Gastrocnemius medialis (tissue), 4 donors: ENCODE data around the gene CCDC146.
"Not testable (repeated sequence)": the region's sequence is repeated elsewhere in the genome, so short reads cannot be mapped to it uniquely, and the experiment has no call there.

ENCODE experiments used
- POLR2A ChIP-seq, 2 donors: fragments of 450-650 bp; IDR thresholded peaks; one replicate each; pipeline ENCODE4 v1.6.1; 2017; ENCODE audit warnings: antibody characterized with exemption in 2 of 2, mild to moderate bottlenecking in 2 of 2, moderate library complexity in 2 of 2
- TF ChIP-seq, protein P1 (sequence below), 5 experiments: fragments of 450-650 bp in 3 of 5; fragments of 200-600 bp in 2 of 5; sonication (generic) in 2 of 5; IDR thresholded peaks in 4 of 5; conservative IDR thresholded peaks in 1 of 5; 1 replicate in 4 of 5; 2 replicates in 1 of 5; pipeline ENCODE4 v1.5.1; 2016 to 2019; ENCODE audit warnings: antibody characterized with exemption in 5 of 5, mild to moderate bottlenecking in 3 of 5, moderate library complexity in 3 of 5

DNA sequence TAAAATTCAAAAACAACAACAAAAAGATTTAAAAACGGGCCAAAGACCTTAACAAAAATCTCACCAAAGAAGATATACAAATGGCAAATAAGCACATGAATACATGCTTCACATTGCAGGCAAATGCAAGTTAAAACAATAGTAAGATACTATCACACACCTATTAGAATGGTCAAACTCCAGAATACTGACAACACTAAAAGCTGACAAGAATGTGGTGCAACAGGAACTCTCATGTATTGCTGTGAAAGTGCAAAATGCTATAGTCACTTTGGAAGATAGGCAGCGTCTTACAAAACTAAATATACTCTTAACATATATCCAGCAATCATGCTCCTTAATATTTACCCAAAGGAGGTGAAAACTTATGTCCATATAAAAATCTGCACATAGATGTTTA, 16.3 kb downstream of the CCDC146 start:
- TF ChIP-seq, protein P1, sequence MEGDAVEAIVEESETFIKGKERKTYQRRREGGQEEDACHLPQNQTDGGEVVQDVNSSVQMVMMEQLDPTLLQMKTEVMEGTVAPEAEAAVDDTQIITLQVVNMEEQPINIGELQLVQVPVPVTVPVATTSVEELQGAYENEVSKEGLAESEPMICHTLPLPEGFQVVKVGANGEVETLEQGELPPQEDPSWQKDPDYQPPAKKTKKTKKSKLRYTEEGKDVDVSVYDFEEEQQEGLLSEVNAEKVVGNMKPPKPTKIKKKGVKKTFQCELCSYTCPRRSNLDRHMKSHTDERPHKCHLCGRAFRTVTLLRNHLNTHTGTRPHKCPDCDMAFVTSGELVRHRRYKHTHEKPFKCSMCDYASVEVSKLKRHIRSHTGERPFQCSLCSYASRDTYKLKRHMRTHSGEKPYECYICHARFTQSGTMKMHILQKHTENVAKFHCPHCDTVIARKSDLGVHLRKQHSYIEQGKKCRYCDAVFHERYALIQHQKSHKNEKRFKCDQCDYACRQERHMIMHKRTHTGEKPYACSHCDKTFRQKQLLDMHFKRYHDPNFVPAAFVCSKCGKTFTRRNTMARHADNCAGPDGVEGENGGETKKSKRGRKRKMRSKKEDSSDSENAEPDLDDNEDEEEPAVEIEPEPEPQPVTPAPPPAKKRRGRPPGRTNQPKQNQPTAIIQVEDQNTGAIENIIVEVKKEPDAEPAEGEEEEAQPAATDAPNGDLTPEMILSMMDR (IDR thresholded peaks at IDR 0.05 in 4 of 5, conservative IDR thresholded peaks at IDR 0.05 in 1 of 5), result not testable (repeated sequence)
- TF ChIP-seq POLR2A (IDR thresholded peaks at IDR 0.05), result not testable (repeated sequence)
